Hepatocyte (in vitro differentiated cells): ENCODE data around the gene TACSTD2.

Experiments used
- CTCF ChIP-seq: fragments of 200-600 bp; sonication (generic); IDR thresholded peaks from 2 replicates; pipeline ENCODE4 v1.5.1; 2016; ENCODE audit warnings: antibody characterized with exemption, mild to moderate bottlenecking; ENCODE audit not compliant: poor library complexity
- EZH2 ChIP-seq: fragments of 200-600 bp; sonication (generic); IDR thresholded peaks from 2 replicates; pipeline ENCODE4 v1.6.1; 2016; ENCODE audit warnings: antibody characterized with exemption, mild to moderate bottlenecking, borderline replicate concordance

GRCh38 chr1:58585166-58585565, 8.1 kb upstream of the TACSTD2 start:
- no peak for TF ChIP-seq CTCF
- TF ChIP-seq EZH2 = no peak
